PC-3 (cell line): ENCODE data around the gene ZCCHC14. TPM values are rescaled to one million over a fixed set of nuclear protein-coding genes. Genes with fewer than 3 reads are reported as not detected.

ENCODE experiments used
- ATAC-seq: fragments of 200-7000 bp; cut with Tn5 transposase; 2 replicates; pipeline ENCODE4 v1.9.1; 2020; ENCODE audit warnings: mild to moderate bottlenecking, moderate library complexity
- BruUV-seq: library from RNA; stranded (reverse); fragments of 400-500 nt; replicated peaks from 2 replicates; lab custom pipeline; 2021; lab: Mats Ljungman, UMichigan
- CTCF ChIA-PET: fragments of 300-600 bp; sonication (Branson Sonifier 250); formaldehyde crosslinking; loops from one replicate; lab custom pipeline; 2022; ENCODE audit warnings: antibody characterized with exemption; lab: Charles Lee
- POLR2A ChIA-PET: fragments of 300-600 bp; sonication (Branson Sonifier 250); formaldehyde crosslinking; loops from one replicate; lab custom pipeline; 2022; ENCODE audit warnings: antibody characterized with exemption; ENCODE audit not compliant: unreplicated experiment; lab: Charles Lee
- DNase-seq: peaks from one replicate; pipeline ENCODE4 v3.0.0-alpha.2; 2015
- H2AFZ ChIP-seq: fragments of 300-600 bp; sonication (generic); 2 replicates; pipeline ENCODE4 v1.6.0; 2016; ENCODE audit warnings: antibody characterized with exemption, low read length
- H3F3A ChIP-seq: fragments of 300-600 bp; sonication (generic); one replicate; pipeline ENCODE4 v1.6.0; 2017; ENCODE audit warnings: antibody characterized with exemption, low read length, control low read depth, mild to moderate bottlenecking; ENCODE audit not compliant: unreplicated experiment
- H3K27ac ChIP-seq: fragments of 300-600 bp; sonication (generic); 2 replicates; pipeline ENCODE4 v1.5.1; 2016; ENCODE audit warnings: mild to moderate bottlenecking, low read length
- H3K27me3 ChIP-seq: fragments of 300-600 bp; sonication (generic); 2 replicates; pipeline ENCODE4 v1.6.1; 2016; ENCODE audit warnings: low read length, mixed read lengths
- H3K36me3 ChIP-seq: fragments of 300-600 bp; sonication (generic); 2 replicates; pipeline ENCODE4 v1.6.1; 2016; ENCODE audit warnings: low read depth, mixed run types, low read length, mixed read lengths
- H3K4me1 ChIP-seq: fragments of 300-600 bp; sonication (generic); 2 replicates; pipeline ENCODE4 v1.5.1; 2016; ENCODE audit warnings: low read length; ENCODE audit not compliant: insufficient read depth
- H3K4me2 ChIP-seq: fragments of 300-600 bp; sonication (generic); 2 replicates; pipeline ENCODE4 v1.6.0; 2016; ENCODE audit warnings: low read length
- H3K4me3 ChIP-seq: fragments of 300-600 bp; sonication (generic); 2 replicates; pipeline ENCODE4 v1.5.1; 2016; ENCODE audit warnings: mild to moderate bottlenecking, low read length, mixed read lengths
- H3K79me2 ChIP-seq: fragments of 300-600 bp; sonication (generic); 2 replicates; pipeline ENCODE4 v1.6.1; 2017; ENCODE audit warnings: low read length, mixed read lengths
- H3K9ac ChIP-seq: fragments of 300-600 bp; sonication (generic); 2 replicates; pipeline ENCODE4 v1.6.0; 2016; ENCODE audit warnings: mild to moderate bottlenecking, low read length
- H3K9me2 ChIP-seq: fragments of 300-600 bp; sonication (generic); replicated peaks from 2 replicates; pipeline ENCODE4 v1.6.1; 2016; ENCODE audit warnings: mixed run types, low read length, mixed read lengths
- H3K9me3 ChIP-seq: fragments of 300-600 bp; sonication (generic); 2 replicates; pipeline ENCODE4 v1.6.1; 2016; ENCODE audit warnings: low read length, mixed read lengths
- H4K20me1 ChIP-seq: fragments of 300-600 bp; sonication (generic); 2 replicates; pipeline ENCODE4 v1.6.1; 2016; ENCODE audit warnings: low read length, mixed read lengths
- CTCF ChIP-seq: fragments of 300-600 bp; sonication (generic); conservative IDR thresholded peaks from 2 replicates; pipeline ENCODE4 v1.5.1; 2017; ENCODE audit warnings: antibody characterized with exemption, low read depth, mild to moderate bottlenecking, low read length
- EZH2 ChIP-seq: fragments of 300-600 bp; sonication (generic); IDR thresholded peaks from one replicate; pipeline ENCODE4 v1.6.1; 2017; ENCODE audit warnings: antibody characterized with exemption, mild to moderate bottlenecking, low read length; ENCODE audit not compliant: unreplicated experiment
- EZH2phosphoT487 ChIP-seq: fragments of 300-600 bp; sonication (generic); IDR thresholded peaks from 2 replicates; pipeline ENCODE4 v1.6.1; 2018; ENCODE audit warnings: mild to moderate bottlenecking, antibody characterized with exemption, low read length, borderline replicate concordance
- intact Hi-C: fragments of 100-400 bp; cut with micrococcal nuclease; formaldehyde crosslinking; loops from 2 replicates; pipeline ENCODE4 v1.9.0; 2023
- total RNA-seq: library from RNA; depleted of rRNA; stranded (reverse); fragments of >200 nt; gene quantifications from 2 replicates; pipeline ENCODE4 v1.2.3, GENCODE V29; 2014

Gene ZCCHC14
- total RNA-seq, 1 experiment from 2014 or later = 5.3 TPM

DNA sequence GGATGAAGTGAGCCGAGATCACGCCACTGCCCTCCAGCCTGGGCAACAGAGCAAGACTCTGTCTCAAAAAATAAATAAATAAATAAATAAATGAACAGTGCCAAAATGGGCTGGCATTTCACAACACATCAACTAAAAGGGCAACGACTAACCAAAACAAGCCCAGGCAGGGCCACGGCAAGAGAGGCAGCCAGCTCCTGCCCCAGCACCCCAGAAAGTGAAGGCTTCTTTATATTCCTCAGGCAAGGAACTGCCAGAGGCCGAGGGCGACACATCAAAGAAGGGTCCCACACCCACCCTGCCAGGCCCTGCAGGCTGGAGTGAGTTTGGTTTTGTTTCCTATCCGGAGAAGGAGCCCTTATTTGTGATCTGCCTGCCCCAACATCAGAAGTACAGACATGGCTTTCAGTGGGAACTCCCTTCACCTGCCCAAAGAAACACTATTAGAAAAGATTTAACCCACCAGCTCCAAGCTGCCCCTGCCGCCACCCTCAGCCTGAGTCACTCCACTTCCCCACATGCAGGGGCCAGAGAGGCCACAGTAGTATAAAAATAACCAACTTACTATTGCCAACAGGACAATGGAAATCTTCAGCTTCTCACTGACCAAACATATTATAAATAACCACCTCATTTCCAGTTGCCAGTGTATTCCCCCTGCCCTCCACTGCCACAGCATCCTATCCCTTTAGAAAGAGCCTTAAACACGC is 117.2 kb downstream of the ZCCHC14 start:
- H3K4me2 ChIP-seq = no peak overlapping the region
- H3K9me3 ChIP-seq = no peaks in the 10 kb centered on the region
- H3K9me2 ChIP-seq = no peaks in the 10 kb centered on the region
- H4K20me1 ChIP-seq = no peaks in the 10 kb centered on the region
- TF ChIP-seq EZH2phosphoT487 = no peak
- no peak for TF ChIP-seq CTCF
- no peak for TF ChIP-seq EZH2
- H3K27ac ChIP-seq = no peak overlapping the region
- POLR2A ChIA-PET = no interaction called here
- H3K79me2 ChIP-seq = peaks cover 85% of the 10 kb centered on the region
- no TSS peak for BruUV-seq
- H3K36me3 ChIP-seq = no peaks in the 10 kb centered on the region
- DNase-seq (no peak), ATAC-seq (no peak)
- no peak overlapping the region for H3K9ac ChIP-seq
- H3K4me3 ChIP-seq = no peak overlapping the region
- H3F3A ChIP-seq = no peaks in the 10 kb centered on the region
- H2AFZ ChIP-seq = no peak overlapping the region
- intact Hi-C loops = no loop called here
- H3K4me1 ChIP-seq = no peaks in the 10 kb centered on the region
- H3K27me3 ChIP-seq = no peaks in the 10 kb centered on the region
- CTCF ChIA-PET = no interaction called here

- Histone ChIP-seq H3K9me2 (no peaks in the 10 kb centered on the region), H3K27ac (no peak overlapping the region), H2AFZ (no peak overlapping the region), H3K4me1 (no peaks in the 10 kb centered on the region), H3K9ac (no peak overlapping the region), H3K9me3 (no peaks in the 10 kb centered on the region), H3F3A (no peaks in the 10 kb centered on the region), H3K36me3 (no peaks in the 10 kb centered on the region), H4K20me1 (no peaks in the 10 kb centered on the region), H3K27me3 (no peaks in the 10 kb centered on the region), H3K79me2 (peaks cover 83% of the 10 kb centered on the region), H3K4me3 (no peak overlapping the region), H3K4me2 (no peak overlapping the region)
- intact Hi-C loops = no loop called here
- no peak for DNase-seq
- no TSS peak for BruUV-seq
- CTCF ChIA-PET = no interaction called here
- TF ChIP-seq EZH2 (no peak), EZH2phosphoT487 (no peak), CTCF (no peak)
- no peak for ATAC-seq
- POLR2A ChIA-PET = no interaction called here
Measured at GRCh38 chr16:87374313-87374712, 118.5 kb downstream of the ZCCHC14 start.

- no peaks in the 10 kb centered on the region for H3K9me2 ChIP-seq
- H3K9me3 ChIP-seq = no peaks in the 10 kb centered on the region
- CTCF ChIA-PET = no interaction called here
- POLR2A ChIA-PET = interaction anchor here (0.6 kb wide), 1 partner anchor 22 kb away, joined by 4 read pairs; no protein-coding TSS in a partner anchor
- no peak overlapping the region for H3K9ac ChIP-seq
- no peaks in the 10 kb centered on the region for H3K36me3 ChIP-seq
- no peak overlapping the region for H3K4me3 ChIP-seq
- DNase-seq (no peak), ATAC-seq (no peak)
- H3K4me1 ChIP-seq = no peaks in the 10 kb centered on the region
- intact Hi-C loops = no loop called here
- TF ChIP-seq EZH2phosphoT487 = no peak
- TF ChIP-seq CTCF = no peak
- TF ChIP-seq EZH2 = no peak
- no peak overlapping the region for H2AFZ ChIP-seq
- H3K27me3 ChIP-seq = no peaks in the 10 kb centered on the region
- no peak overlapping the region for H3K4me2 ChIP-seq
- H3K79me2 ChIP-seq = peaks cover 73% of the 10 kb centered on the region
- BruUV-seq = no TSS peak
- no peak overlapping the region for H3K27ac ChIP-seq
- no peaks in the 10 kb centered on the region for H3F3A ChIP-seq
- H4K20me1 ChIP-seq = no peaks in the 10 kb centered on the region
Measured at GRCh38 chr16:87372305-87372704, 120.5 kb downstream of the ZCCHC14 start.
